Measurements from ENCODE around the gene IGF2BP2.
A peak's percentile ranks its signal among the peaks of the same experiment; 100 is the strongest.

The IGF2BP2 gene

DNA sequence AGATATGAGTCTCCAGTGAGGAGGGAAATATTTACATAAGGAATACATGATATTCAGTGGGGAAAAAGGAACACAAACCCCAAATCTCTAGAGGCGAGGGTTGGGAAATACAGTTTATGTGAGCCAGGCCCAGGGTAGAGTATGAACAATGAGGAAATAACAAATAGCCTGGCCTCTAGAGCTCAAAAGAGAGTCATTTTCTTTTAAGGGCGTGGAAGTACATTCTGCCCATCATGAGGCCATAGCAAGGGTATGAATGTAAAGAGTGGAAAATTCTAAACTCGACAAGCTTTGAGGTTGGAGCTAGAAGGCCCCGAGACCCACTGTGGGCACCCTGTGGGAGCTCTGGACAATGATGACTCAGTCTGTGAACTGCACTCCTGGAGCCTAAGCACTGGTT, 27.8 kb upstream of the IGF2BP2 start:
- peak; percentile 45 for DNase-seq (ENCODE audit: low read depth, low spot score)
- in situ Hi-C loops (cut with HindIII; ENCODE audit: low sequenced_read_pairs) = no loop called here
- no peak overlapping the region for H3K4me3 ChIP-seq (ENCODE audit: low read depth, low read length)
- TF ChIP-seq, protein P1, sequence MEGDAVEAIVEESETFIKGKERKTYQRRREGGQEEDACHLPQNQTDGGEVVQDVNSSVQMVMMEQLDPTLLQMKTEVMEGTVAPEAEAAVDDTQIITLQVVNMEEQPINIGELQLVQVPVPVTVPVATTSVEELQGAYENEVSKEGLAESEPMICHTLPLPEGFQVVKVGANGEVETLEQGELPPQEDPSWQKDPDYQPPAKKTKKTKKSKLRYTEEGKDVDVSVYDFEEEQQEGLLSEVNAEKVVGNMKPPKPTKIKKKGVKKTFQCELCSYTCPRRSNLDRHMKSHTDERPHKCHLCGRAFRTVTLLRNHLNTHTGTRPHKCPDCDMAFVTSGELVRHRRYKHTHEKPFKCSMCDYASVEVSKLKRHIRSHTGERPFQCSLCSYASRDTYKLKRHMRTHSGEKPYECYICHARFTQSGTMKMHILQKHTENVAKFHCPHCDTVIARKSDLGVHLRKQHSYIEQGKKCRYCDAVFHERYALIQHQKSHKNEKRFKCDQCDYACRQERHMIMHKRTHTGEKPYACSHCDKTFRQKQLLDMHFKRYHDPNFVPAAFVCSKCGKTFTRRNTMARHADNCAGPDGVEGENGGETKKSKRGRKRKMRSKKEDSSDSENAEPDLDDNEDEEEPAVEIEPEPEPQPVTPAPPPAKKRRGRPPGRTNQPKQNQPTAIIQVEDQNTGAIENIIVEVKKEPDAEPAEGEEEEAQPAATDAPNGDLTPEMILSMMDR (IDR thresholded peaks at IDR 0.05; ENCODE audit: low read depth, low read length) = no peak

DNA sequence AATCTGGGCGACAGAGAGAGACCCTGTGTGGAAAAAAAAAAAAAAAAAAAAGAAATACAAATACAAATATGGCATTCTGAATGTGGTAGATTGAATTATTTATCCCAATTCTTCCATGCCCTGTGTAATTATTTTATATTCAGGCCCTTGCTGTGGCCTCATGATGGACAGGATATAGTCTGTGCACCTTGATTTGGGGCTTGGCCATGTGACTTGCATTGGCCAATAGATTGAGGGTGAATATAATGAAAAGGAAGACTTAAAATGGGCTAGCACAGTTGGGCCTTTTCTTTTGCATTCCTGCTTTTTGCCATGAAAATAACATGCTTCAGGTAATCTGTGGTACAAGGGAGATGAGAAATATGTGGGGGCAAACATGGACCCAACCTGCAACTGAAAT, 27.1 kb upstream of the IGF2BP2 start:
- in situ Hi-C loops (cut with HindIII; ENCODE audit: low sequenced_read_pairs) = no loop called here
- TF ChIP-seq, protein P1 (IDR thresholded peaks at IDR 0.05; ENCODE audit: low read depth, low read length) = no peak
- H3K4me3 ChIP-seq (ENCODE audit: low read depth, low read length) = no peak overlapping the region
- no peak for DNase-seq (ENCODE audit: low read depth, low spot score)

DNA sequence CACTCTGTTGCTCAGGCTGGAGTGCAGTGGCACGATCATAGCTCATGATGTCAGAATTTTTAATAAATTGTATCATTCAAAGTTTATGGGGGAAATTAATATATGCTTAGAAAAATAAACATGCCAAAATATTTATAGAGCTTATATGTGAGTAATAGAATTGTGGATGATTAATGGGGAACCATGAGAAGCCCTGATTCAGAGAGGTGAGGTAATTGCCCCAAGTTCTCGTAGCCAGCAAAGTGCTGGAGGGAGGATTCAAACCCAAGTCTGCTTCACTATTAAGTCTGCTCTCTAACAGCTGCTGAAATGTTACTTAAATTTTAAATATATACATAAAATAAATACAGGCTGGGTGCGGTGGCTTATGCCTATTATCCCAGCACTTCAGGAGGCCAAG, 26.2 kb upstream of the IGF2BP2 start:
- no peak overlapping the region for H3K4me3 ChIP-seq (ENCODE audit: low read depth, low read length)
- TF ChIP-seq, protein P1 (IDR thresholded peaks at IDR 0.05; ENCODE audit: low read depth, low read length) = no peak
- in situ Hi-C loops (cut with HindIII; ENCODE audit: low sequenced_read_pairs) = no loop called here
- no peak for DNase-seq (ENCODE audit: low read depth, low spot score)

DNA sequence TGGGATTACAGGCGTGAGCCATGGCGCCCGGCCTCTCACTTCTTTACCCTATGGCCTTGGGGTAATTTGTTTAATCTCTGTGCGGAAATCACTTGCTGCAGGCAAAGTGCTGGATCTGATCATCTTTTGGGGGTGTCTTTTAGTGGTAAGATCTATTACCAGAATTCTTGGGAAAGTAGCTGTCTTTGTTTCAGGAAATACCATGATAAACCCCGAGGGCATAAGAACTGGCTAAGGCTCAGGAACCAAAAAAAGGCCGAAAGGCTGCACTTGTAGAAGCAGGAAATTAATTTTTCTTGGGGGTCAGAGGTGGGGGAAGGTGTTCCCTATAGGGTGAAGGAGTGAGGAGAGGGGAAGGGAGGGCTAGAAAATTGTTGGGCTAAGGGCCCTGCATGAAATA, 22.7 kb upstream of the IGF2BP2 start:
- in situ Hi-C loops (cut with HindIII; ENCODE audit: low sequenced_read_pairs) = no loop called here
- no peak for DNase-seq (ENCODE audit: low read depth, low spot score)
- TF ChIP-seq, protein P1 (IDR thresholded peaks at IDR 0.05; ENCODE audit: low read depth, low read length) = no peak
- no peak overlapping the region for H3K4me3 ChIP-seq (ENCODE audit: low read depth, low read length)

DNA sequence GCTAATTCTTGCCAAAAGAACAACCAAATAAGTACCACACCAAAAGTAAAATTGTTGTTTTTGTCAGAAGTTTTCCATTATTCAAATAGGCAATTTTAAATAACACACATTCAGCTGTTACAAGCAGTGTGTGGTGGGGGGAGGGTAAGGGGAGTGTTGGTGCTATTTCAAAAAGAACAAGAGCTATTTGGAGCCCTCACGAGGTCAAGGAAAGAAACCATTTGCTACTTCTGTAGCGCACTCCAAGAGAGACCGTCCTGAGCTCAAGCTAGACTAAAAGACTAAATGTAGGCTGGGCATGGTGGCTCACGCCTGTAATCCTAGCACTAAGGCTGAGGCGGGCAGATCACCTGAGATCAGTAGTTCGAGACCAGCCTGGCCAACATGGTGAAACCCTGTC, 21.2 kb upstream of the IGF2BP2 start:
- no peak for DNase-seq (ENCODE audit: low read depth, low spot score)
- H3K4me3 ChIP-seq (ENCODE audit: low read depth, low read length) = no peak overlapping the region
- in situ Hi-C loops (cut with HindIII; ENCODE audit: low sequenced_read_pairs) = no loop called here
- TF ChIP-seq, protein P1 (IDR thresholded peaks at IDR 0.05; ENCODE audit: low read depth, low read length) = no peak

DNA sequence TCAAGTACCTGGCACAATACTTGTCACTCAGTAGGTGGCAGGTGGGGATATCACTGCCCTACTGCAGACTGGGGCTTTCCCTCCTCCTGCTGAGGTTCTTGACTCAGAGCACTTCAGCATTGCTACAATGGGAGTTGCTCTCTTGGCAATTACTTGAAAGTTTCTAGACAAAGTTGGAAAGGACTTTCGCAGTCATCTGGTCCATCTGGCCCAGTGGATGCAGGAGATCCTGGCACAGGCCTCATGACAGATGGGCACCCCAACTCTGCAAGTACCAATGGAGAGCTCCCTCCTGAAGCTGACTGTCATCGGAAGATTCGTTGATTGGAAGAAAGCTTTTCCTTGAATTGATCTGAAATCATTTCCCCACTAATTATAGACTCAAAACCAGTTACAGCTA, 19.2 kb upstream of the IGF2BP2 start:
- TF ChIP-seq, protein P1 (IDR thresholded peaks at IDR 0.05; ENCODE audit: low read depth, low read length) = no peak
- DNase-seq (ENCODE audit: low read depth, low spot score) = no peak
- in situ Hi-C loops (cut with HindIII; ENCODE audit: low sequenced_read_pairs) = no loop called here
- no peak overlapping the region for H3K4me3 ChIP-seq (ENCODE audit: low read depth, low read length)

DNA sequence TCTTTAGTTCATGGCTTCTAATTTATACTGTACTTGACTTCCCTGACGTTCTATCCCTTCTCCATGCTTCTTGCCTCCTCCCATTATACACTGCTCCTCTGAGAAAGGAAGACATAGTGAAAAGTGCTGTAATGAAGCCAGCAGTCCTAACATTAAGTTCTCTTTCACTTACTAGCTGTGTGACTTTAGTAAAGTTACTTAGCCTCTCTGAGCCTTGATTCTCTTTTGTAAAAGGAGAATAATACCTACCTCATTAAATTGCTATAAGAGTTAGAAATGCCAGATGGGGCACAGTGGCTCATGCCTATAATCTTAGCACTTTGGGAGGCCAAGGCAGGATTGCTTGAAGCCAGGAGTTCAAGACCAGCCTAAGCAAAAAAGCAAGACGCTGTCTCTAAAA, 18.8 kb upstream of the IGF2BP2 start:
- TF ChIP-seq, protein P1 (IDR thresholded peaks at IDR 0.05; ENCODE audit: low read depth, low read length) = no peak
- H3K4me3 ChIP-seq (ENCODE audit: low read depth, low read length) = no peak overlapping the region
- no peak for DNase-seq (ENCODE audit: low read depth, low spot score)
- in situ Hi-C loops (cut with HindIII; ENCODE audit: low sequenced_read_pairs) = no loop called here

Measured in astrocyte of the spinal cord (primary cell).